Upper lobe of left lung (tissue), 6 donors: Measurements from ENCODE around the gene TLCD2. TPM values are rescaled to one million over a fixed set of nuclear protein-coding genes. Genes with fewer than 3 reads are reported as not detected.
"Not testable (repeated sequence)": the region's sequence is repeated elsewhere in the genome, so short reads cannot be mapped to it uniquely, and the experiment has no call there.

Source experiments
- ATAC-seq, 2 donors: fragments of 200-7000 bp; cut with Tn5 transposase; one replicate each; pipeline ENCODE4 v1.9.1; 2022; ENCODE audit warnings: mild to moderate bottlenecking in 2 of 2, moderate library complexity in 2 of 2; ENCODE audit not compliant: low FRiP score in 2 of 2
- DNase-seq, 2 donors: peaks; one replicate each; pipeline ENCODE4 v3.0.0-alpha.2; 2019 to 2020
- H3K27ac ChIP-seq, 4 donors: fragments of 200-600 bp; sonication (generic); one replicate each; pipeline ENCODE4 v1.5.1; 2016 to 2019
- H3K27me3 ChIP-seq, 4 donors: fragments of 200-600 bp; sonication (generic); one replicate each; pipeline ENCODE4 v1.5.1; 2017 to 2019
- H3K36me3 ChIP-seq, 4 donors: fragments of 200-600 bp; sonication (generic); one replicate each; pipeline ENCODE4 v1.5.1; 2016 to 2019
- H3K4me1 ChIP-seq, 4 donors: fragments of 200-600 bp; sonication (generic); one replicate each; pipeline ENCODE4 v1.5.1; 2018 to 2019
- H3K4me3 ChIP-seq, 4 donors: fragments of 200-600 bp; sonication (generic); one replicate each; pipeline ENCODE4 v1.5.1; 2017 to 2019; ENCODE audit warnings: mild to moderate bottlenecking in 2 of 4, moderate library complexity in 1 of 4
- H3K9me3 ChIP-seq, 4 donors: fragments of 200-600 bp; sonication (generic); one replicate each; pipeline ENCODE4 v1.5.1; 2018 to 2019
- CTCF ChIP-seq, 6 experiments: fragments of 450-650 bp in 4 of 6; fragments of 200-600 bp in 2 of 6; sonication (generic) in 2 of 6; IDR thresholded peaks; one replicate each; pipeline ENCODE4 v1.5.1; 2016 to 2019; ENCODE audit warnings: antibody characterized with exemption in 6 of 6
- EP300 ChIP-seq, 4 donors: sonication (generic); formaldehyde crosslinking; IDR thresholded peaks; one replicate each; pipeline ENCODE4 v1.5.1; 2017; ENCODE audit warnings: antibody characterized with exemption in 4 of 4, control low read depth in 2 of 4
- POLR2A ChIP-seq, 4 donors: fragments of 450-650 bp; IDR thresholded peaks; one replicate each; pipeline ENCODE4 v1.5.1; 2016 to 2017; ENCODE audit warnings: antibody characterized with exemption in 4 of 4, mild to moderate bottlenecking in 2 of 4
- POLR2AphosphoS5 ChIP-seq, 2 donors: sonication (generic); formaldehyde crosslinking; IDR thresholded peaks; one replicate each; pipeline ENCODE4 v1.5.1; 2017; ENCODE audit warnings: antibody characterized with exemption in 2 of 2
- WGBS, 2 donors: methylation state at CpG; one replicate each; pipeline ENCODE4 v1.1.5; 2017 to 2018; 5-methylcytosine and 5-hydroxymethylcytosine counted together
- total RNA-seq, 6 donors: library from RNA; depleted of rRNA in 4 of 6; stranded (reverse); fragments of >200 nt in 4 of 6; gene quantifications; one replicate each; pipeline versions ENCODE4 v1.1.0 to v1.2.1, GENCODE V29; 2016 to 2021
- donor health status: DM: no; HTN: no; CAD: no; lungs with moderate emphysema.
- donor health status: DM: no; HTN: yes; CAD: no; lungs with severe emphysema.

The TLCD2 gene
- total RNA-seq, 6 donors from 2014 or later = 11.3 to 24.7 (median 14.9) TPM

GRCh38 chr17:1742371-1743087, 32.4 kb upstream of the TLCD2 start, which contains the start of gene SERPINF2:
Gene SERPINF2, plus strand, starts transcription at chr17:1742871. Its CDS starts 2,125 bp downstream, at chr17:1744996.
- Histone ChIP-seq H3K9me3 (no peaks in the 10 kb centered on the region), H3K36me3 (peaks cover 0 to 9% (median 6%) of the 10 kb centered on the region in 4 donors), H3K27me3 (no peaks in the 10 kb centered on the region), H3K4me1 (peaks cover 7 to 38% (median 16%) of the 10 kb centered on the region in 4 donors), H3K4me3 (no peak within 1 kb of the TSS), H3K27ac (peak within 1 kb of the TSS in 3 of 4 donors; percentile 46 to 75 (median 53))
- DNase-seq = peak in 1 of 2 donors; percentile 32
- peak in 1 of 4 donors; percentile 28 for TF ChIP-seq POLR2A (IDR thresholded peaks at IDR 0.05)
- no peak for TF ChIP-seq EP300 (IDR thresholded peaks at IDR 0.05)
- peak in 1 of 2 donors; percentile 55 for ATAC-seq
- 51 to 64% methylated on average over 10 of the region's 10 CpGs for WGBS, 2 donors

GRCh38 chr17:1741899-1742298, 31.7 kb upstream of the TLCD2 start:
- ATAC-seq, H3K9me3 ChIP-seq, H3K27me3 ChIP-seq, DNase-seq, H3K4me3 ChIP-seq: not testable (repeated sequence)
- Histone ChIP-seq H3K27ac (peak overlapping the region in 2 of 4 donors; percentile 53 to 75), H3K36me3 (peaks cover 0 to 15% (median 12%) of the 10 kb centered on the region in 4 donors), H3K4me1 (peaks cover 8 to 38% (median 18%) of the 10 kb centered on the region in 4 donors)
- 73 to 90% methylated on average over 7 of the region's 7 CpGs for WGBS, 2 donors

- peak overlapping the region in 2 of 4 donors; percentile 62 to 77 for H3K27ac ChIP-seq
Measured at GRCh38 chr17:1737531-1738291, 27.5 kb upstream of the TLCD2 start.

GRCh38 chr17:1736348-1737281, 26.4 kb upstream of the TLCD2 start:
- 63 to 71% methylated on average over 12 to 25 of the region's 25 CpGs for WGBS, 2 donors
- DNase-seq = peak; percentile 67 to 79
- H3K27ac ChIP-seq = peak overlapping the region in 3 of 4 donors; percentile 30 to 77 (median 62)

More at GRCh38 chr17:1737531-1738291, 27.5 kb upstream of the TLCD2 start:
- Histone ChIP-seq H3K27me3 (no peaks in the 10 kb centered on the region), H3K9me3 (no peaks in the 10 kb centered on the region), H3K4me3 (no peak overlapping the region), H3K4me1 (peaks cover 12 to 29% (median 26%) of the 10 kb centered on the region in 4 donors), H3K36me3 (peaks cover 15 to 51% (median 40%) of the 10 kb centered on the region in 4 donors)
- DNase-seq (peak; percentile 64 to 67), ATAC-seq (peak in 1 of 2 donors; percentile 46)
- TF ChIP-seq POLR2A (IDR thresholded peaks at IDR 0.05) (peak in 1 of 4 donors; percentile 1), EP300 (IDR thresholded peaks at IDR 0.05) (no peak), POLR2AphosphoS5 (IDR thresholded peaks at IDR 0.05) (no peak)
- 75 to 85% methylated on average over 5 to 20 of the region's 21 CpGs for WGBS, 2 donors

GRCh38 chr17:1735834-1736347, 25.7 kb upstream of the TLCD2 start:
- TF ChIP-seq CTCF (IDR thresholded peaks at IDR 0.05) = no peak
- no peak for TF ChIP-seq EP300 (IDR thresholded peaks at IDR 0.05)
- TF ChIP-seq POLR2AphosphoS5 (IDR thresholded peaks at IDR 0.05) = no peak
- 94 to 95% methylated on average over 4 to 17 of the region's 17 CpGs for WGBS, 2 donors
- peak overlapping the region in 3 of 4 donors; percentile 30 to 77 (median 62) for H3K27ac ChIP-seq
- H3K36me3 ChIP-seq = peaks cover 15 to 66% (median 51%) of the 10 kb centered on the region in 4 donors
- no peaks in the 10 kb centered on the region for H3K9me3 ChIP-seq
- ATAC-seq (no peak), DNase-seq (peak in 1 of 2 donors; percentile 68)
- no peaks in the 10 kb centered on the region for H3K27me3 ChIP-seq
- H3K4me1 ChIP-seq = peaks cover 12 to 30% (median 25%) of the 10 kb centered on the region in 4 donors
- no peak overlapping the region for H3K4me3 ChIP-seq

More at GRCh38 chr17:1736348-1737281, 26.4 kb upstream of the TLCD2 start:
- Histone ChIP-seq H3K27me3 (no peaks in the 10 kb centered on the region), H3K9me3 (no peaks in the 10 kb centered on the region), H3K4me3 (no peak overlapping the region), H3K36me3 (peaks cover 15 to 62% (median 47%) of the 10 kb centered on the region in 4 donors), H3K4me1 (peaks cover 12 to 26% (median 24%) of the 10 kb centered on the region in 4 donors)
- TF ChIP-seq EP300 (IDR thresholded peaks at IDR 0.05) = peak in 1 of 4 donors; percentile 83
- no peak for TF ChIP-seq POLR2A (IDR thresholded peaks at IDR 0.05)
- peak in 1 of 2 donors; percentile 40 for TF ChIP-seq POLR2AphosphoS5 (IDR thresholded peaks at IDR 0.05)
- ATAC-seq = peak; percentile 44 to 50

GRCh38 chr17:1735418-1735817, 25.2 kb upstream of the TLCD2 start:
- Histone ChIP-seq H3K4me1 (peaks cover 12 to 35% (median 30%) of the 10 kb centered on the region in 4 donors), H3K4me3 (no peak overlapping the region), H3K27ac (peak overlapping the region in 2 of 4 donors; percentile 62 to 77), H3K9me3 (no peaks in the 10 kb centered on the region), H3K27me3 (no peaks in the 10 kb centered on the region), H3K36me3 (peaks cover 15 to 70% (median 56%) of the 10 kb centered on the region in 4 donors)
- DNase-seq (peak in 1 of 2 donors; percentile 44), ATAC-seq (no peak)
- 98 to 100% methylated on average over 3 to 10 of the region's 10 CpGs for WGBS, 2 donors
- TF ChIP-seq POLR2A (IDR thresholded peaks at IDR 0.05) (no peak), CTCF (IDR thresholded peaks at IDR 0.05) (no peak)
